GM12878 (cell line): ENCODE data around the gene IL6R. TPM values are rescaled to one million over a fixed set of nuclear protein-coding genes. Genes with fewer than 3 reads are reported as not detected.

Source experiments
- ATAC-seq: fragments of 200-7000 bp; cut with Tn5 transposase; 3 replicates; pipeline ENCODE4 v1.9.1; 2020; ENCODE audit warnings: mild to moderate bottlenecking, moderate library complexity
- BruUV-seq: library from RNA; stranded (reverse); fragments of 400-500 nt; replicated peaks from 2 replicates; lab custom pipeline; 2021; lab: Mats Ljungman, UMichigan
- CTCF ChIA-PET: fragments of 300-600 bp; sonication (Branson Sonifier 250); formaldehyde crosslinking; extraction: SDS; loops from one replicate; lab custom pipeline; 2021; ENCODE audit warnings: inconsistent platforms; lab: Yijun Ruan, JAX
- POLR2A ChIA-PET: fragments of 350-600 bp; formaldehyde crosslinking; extraction: SDS; loops from one replicate; lab custom pipeline; 2021; ENCODE audit warnings: inconsistent platforms; lab: Charles Lee
- RAD21 ChIA-PET: fragments of 300-600 bp; sonication (Branson Sonifier 250); formaldehyde crosslinking; loops from one replicate; lab custom pipeline; 2023; ENCODE audit warnings: antibody characterized with exemption; ENCODE audit not compliant: unreplicated experiment; lab: Charles Lee
- SMC1A ChIA-PET: fragments of 300-600 bp; sonication (Branson Sonifier 250); formaldehyde crosslinking; loops from one replicate; lab custom pipeline; 2023; ENCODE audit not compliant: unreplicated experiment, uncharacterized antibody; lab: Charles Lee
- DNase-seq: peaks from one replicate; pipeline ENCODE4 v3.0.0-alpha.2; 2011; ENCODE audit warnings: low read depth, low spot score
- FAIRE-seq: peaks from 3 replicates; lab custom pipeline; 2011; peaks lifted over from hg19 to GRCh38; lab: Jason Lieb, UNC
- H2AFZ ChIP-seq: 2 replicates; pipeline ENCODE4 v1.6.0; 2011; ENCODE audit warnings: low read depth, low read length, control low read depth; ENCODE audit not compliant: control insufficient read depth
- H3K27ac ChIP-seq: 2 replicates; pipeline ENCODE4 v1.5.1; 2011; ENCODE audit warnings: control low read depth; ENCODE audit not compliant: control insufficient read depth, insufficient read depth
- H3K27me3 ChIP-seq, 2 experiments: replicated peaks in 1 of 2; 2 replicates each; pipeline versions ENCODE4 v1.6.0 to v1.6.1; 2011; ENCODE audit warnings: low read length in 1 of 2; ENCODE audit not compliant: control insufficient read depth in 2 of 2, insufficient read depth in 2 of 2
- H3K36me3 ChIP-seq, 2 experiments: 2 replicates each; pipeline ENCODE4 v1.5.1; 2011; ENCODE audit warnings: low read length in 1 of 2; ENCODE audit not compliant: control insufficient read depth in 2 of 2, insufficient read depth in 2 of 2
- H3K4me1 ChIP-seq: 2 replicates; pipeline ENCODE4 v1.6.1; 2011; ENCODE audit warnings: mild to moderate bottlenecking, low read length, moderate library complexity, mixed read lengths; ENCODE audit not compliant: control insufficient read depth, insufficient read depth
- H3K4me2 ChIP-seq: 2 replicates; pipeline ENCODE4 v1.6.0; 2011; ENCODE audit warnings: control low read depth; ENCODE audit not compliant: control insufficient read depth, insufficient read depth
- H3K4me3 ChIP-seq: fragments of 200-600 bp; sonication (generic); 2 replicates; pipeline ENCODE4 v1.5.1; 2016
- H3K79me2 ChIP-seq: 2 replicates; pipeline ENCODE4 v1.6.0; 2011; ENCODE audit warnings: low read length; ENCODE audit not compliant: control insufficient read depth, insufficient read depth
- H3K9ac ChIP-seq: 2 replicates; pipeline ENCODE4 v1.8.0; 2011; ENCODE audit warnings: low read length, control low read depth, mixed read lengths; ENCODE audit not compliant: control insufficient read depth, insufficient read depth
- H3K9me3 ChIP-seq: replicated peaks from 3 replicates; pipeline ENCODE4 v1.5.1; 2011; ENCODE audit warnings: mild to moderate bottlenecking, low read length; ENCODE audit not compliant: control insufficient read depth, insufficient read depth
- H4K20me1 ChIP-seq: 2 replicates; pipeline ENCODE4 v1.6.0; 2011; ENCODE audit not compliant: control insufficient read depth, insufficient read depth
- ATF7 ChIP-seq: fragments of 450-650 bp; IDR thresholded peaks from 2 replicates; pipeline ENCODE4 v1.6.1; 2016; ENCODE audit warnings: low read depth, mild to moderate bottlenecking
- EED ChIP-seq: sonication (generic); IDR thresholded peaks from 2 replicates; pipeline ENCODE4 v1.6.1; 2016; ENCODE audit warnings: antibody characterized with exemption, low read depth
- FOXM1 ChIP-seq: IDR thresholded peaks from 2 replicates; pipeline ENCODE4 v1.6.1; 2012; ENCODE audit warnings: low read depth, mild to moderate bottlenecking, inconsistent platforms, low read length, moderate library complexity
- HCFC1 ChIP-seq: fragments of 150-350 bp; IDR thresholded peaks from 2 replicates; pipeline ENCODE4 v1.6.1; 2014; ENCODE audit warnings: low read length
- JUNB ChIP-seq: IDR thresholded peaks from 2 replicates; pipeline ENCODE4 v1.6.1; 2016; ENCODE audit warnings: antibody characterized with exemption, mild to moderate bottlenecking
- KDM1A ChIP-seq: fragments of 200-600 bp; sonication (generic); IDR thresholded peaks from 2 replicates; pipeline ENCODE4 v1.6.1; 2016; ENCODE audit warnings: borderline replicate concordance
- NR2C1 ChIP-seq: fragments of 450-650 bp; IDR thresholded peaks from 2 replicates; pipeline ENCODE4 v1.6.1; 2017; ENCODE audit warnings: antibody characterized with exemption, mild to moderate bottlenecking, moderate library complexity
- NR2F1 ChIP-seq: fragments of 450-650 bp; conservative IDR thresholded peaks from 2 replicates; pipeline ENCODE4 v1.6.1; 2017; ENCODE audit warnings: mild to moderate bottlenecking
- RAD21 ChIP-seq: IDR thresholded peaks from 2 replicates; pipeline ENCODE4 v1.6.1; 2011; ENCODE audit warnings: mild to moderate bottlenecking, low read depth, low read length, moderate library complexity; ENCODE audit not compliant: insufficient read depth
- SMARCA5 ChIP-seq: fragments of 450-650 bp; IDR thresholded peaks from 2 replicates; pipeline ENCODE4 v1.6.1; 2017; ENCODE audit warnings: mild to moderate bottlenecking
- WGBS: methylation state at CpG from one replicate; pipeline ENCODE4 v1.1.6; 2016; ENCODE audit warnings: low lambda C conversion rate; ENCODE audit not compliant: insufficient replicate concordance, insufficient coverage; ENCODE audit errors: missing lambda C conversion rate; 5-methylcytosine and 5-hydroxymethylcytosine counted together
- in situ Hi-C: fragments of 300-500 bp; cut with MboI; formaldehyde crosslinking; loops from 9 replicates; pipeline ENCODE4 v1.14.3; 2018; ENCODE audit warnings: mixed read lengths
- intact Hi-C: fragments of 100-400 bp; cut with micrococcal nuclease; formaldehyde crosslinking; loops from one replicate; pipeline ENCODE4 v1.14.2; 2022; ENCODE audit not compliant: unreplicated experiment
- polyA plus RNA-seq, 11 experiments: library from polyadenylated mRNA; depleted of rRNA in 4 of 11; unstranded in 6 of 11; stranded (reverse) in 5 of 11; fragments of >200 nt; fragmentation: Nextera tagmentation in 4 of 11; fragmentation: Illumina TruSeq in 1 of 11; extraction: Ambion mirVana in 4 of 11; extraction: Trizol in 1 of 11; gene quantifications; 1 replicate in 1 of 11; 2 replicates in 10 of 11; pipeline versions ENCODE4 v1.2.1 to v1.2.3, GENCODE V29; 2011 to 2016; ENCODE audit warnings: inconsistent platforms in 2 of 11, missing spikeins in 2 of 11, low read depth in 1 of 11
- total RNA-seq, 4 experiments: library from RNA; depleted of rRNA in 3 of 4; stranded (reverse); fragments of >200 nt in 3 of 4; fragmentation: Illumina TruSeq in 1 of 4; extraction: Trizol in 1 of 4; gene quantifications; 2 replicates each; pipeline versions ENCODE4 v1.2.1 to v1.2.3, GENCODE V29; 2013 to 2021

Gene IL6R
- total and polyA plus RNA-seq, 10 of the 15 experiments (the other 5 are each of a cell fraction or from before 2014, with no cell fraction given) = 1.9 to 43.4 (median 17.5) TPM

DNA sequence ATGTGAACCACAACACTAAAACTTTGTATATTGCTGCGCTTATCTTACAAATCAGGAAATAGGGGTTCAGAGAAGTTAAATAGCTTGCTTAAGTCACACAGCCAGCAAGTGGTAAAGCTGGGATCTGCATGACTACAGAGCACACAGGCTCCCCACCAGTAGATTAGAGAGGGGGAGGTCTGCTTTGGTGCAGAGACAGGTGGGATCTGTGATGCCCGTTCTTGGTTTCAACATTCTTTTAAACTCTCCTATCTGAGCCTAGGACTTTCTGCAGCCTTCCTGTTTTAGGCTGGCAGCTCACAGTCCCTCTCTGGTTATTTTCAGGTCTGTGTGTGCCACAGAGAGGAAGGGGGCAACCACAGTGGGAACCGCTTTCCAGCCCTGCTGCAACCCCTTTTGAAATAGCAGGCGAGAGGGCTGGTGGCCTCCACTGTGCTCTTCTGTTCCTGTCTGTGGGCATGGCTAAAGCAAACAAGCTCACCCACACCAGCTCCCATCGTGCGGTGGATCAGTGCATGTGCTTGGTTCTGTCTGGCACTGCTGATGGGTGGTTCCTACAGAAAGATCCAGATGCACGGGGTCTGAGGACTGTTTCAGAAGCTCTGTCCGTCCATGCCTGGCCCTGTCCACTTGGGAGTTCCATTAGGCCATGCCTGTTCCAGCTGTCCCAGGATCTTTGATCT lies 1.7 kb upstream of the IL6R start:
- Histone ChIP-seq H3K79me2 (peaks cover 6% of the 10 kb centered on the region), H3K4me2 (no peak overlapping the region), H3K36me3 (no peaks in the 10 kb centered on the region), H3K4me3 (no peak overlapping the region), H4K20me1 (no peaks in the 10 kb centered on the region), H3K9me3 (no peaks in the 10 kb centered on the region), H3K9ac (no peak overlapping the region), H3K4me1 (peaks cover 50% of the 10 kb centered on the region), H3K27me3 (no peaks in the 10 kb centered on the region), H2AFZ (no peak overlapping the region), H3K27ac (no peak overlapping the region)
- FAIRE-seq (no peak), ATAC-seq (no peak), DNase-seq (no peak)
- no TSS peak for BruUV-seq
- in situ Hi-C loops = no loop called here
- ChIA-PET CTCF (interaction anchor here (0.6 to 2.0 kb wide), 24 partner anchors 11 to 433 kb away, joined by 3 to 15 read pairs (median 4); no protein-coding TSS in a partner anchor), SMC1A (interaction anchor here (0.8 to 6.8 kb wide), 16 partner anchors 13 to 143 kb away, joined by 3 to 55 read pairs (median 5); no protein-coding TSS in a partner anchor), POLR2A (interaction anchor here (0.5 to 1.7 kb wide), 4 partner anchors 13 to 536 kb away, joined by 3 to 9 read pairs (median 7); no protein-coding TSS in a partner anchor), RAD21 (interaction anchor here (0.6 to 2.7 kb wide), 18 partner anchors 12 to 540 kb away, joined by 3 to 19 read pairs (median 4); no protein-coding TSS in a partner anchor)
- TF ChIP-seq SMARCA5 = 0 out of 2 replicates have a peak, but pooled peaks have one; percentile 35
- no peak for TF ChIP-seq NR2F1
- TF ChIP-seq EED = 0 out of 2 replicates have a peak, but pooled peaks have one; percentile 27
- no peak for TF ChIP-seq HCFC1
- 27% methylated on average over 8 of the region's 8 CpGs for WGBS
- intact Hi-C loops = no loop called here

DNA sequence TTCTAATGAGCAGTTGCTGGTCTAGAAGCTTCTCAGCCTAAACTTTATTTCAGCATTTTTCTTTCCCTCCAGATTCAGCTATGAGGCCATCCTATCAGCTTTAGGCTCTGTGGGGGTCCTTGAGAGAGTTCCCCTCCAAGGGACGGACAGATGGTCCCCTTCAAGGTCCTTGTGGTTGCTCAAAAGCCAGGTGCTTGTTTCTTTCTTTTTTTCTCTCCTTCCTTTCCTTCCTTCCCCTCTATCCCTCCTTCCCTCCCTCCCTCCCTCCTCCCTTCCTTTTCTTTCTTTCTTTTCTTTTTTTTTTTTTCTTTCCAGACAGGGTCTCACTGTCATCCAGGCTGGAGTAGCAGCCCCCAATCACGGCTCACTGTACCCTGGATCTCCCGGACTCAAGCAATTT lies 1.2 kb upstream of the IL6R start:
- in situ Hi-C loops = no loop called here
- no peaks in the 10 kb centered on the region for H3K9me3 ChIP-seq
- H3K4me2 ChIP-seq = no peak overlapping the region
- intact Hi-C loops = no loop called here
- no peak for TF ChIP-seq FOXM1
- no peak for TF ChIP-seq NR2C1
- no peak for TF ChIP-seq ATF7
- TF ChIP-seq JUNB = no peak
- no peak for TF ChIP-seq RAD21
- TF ChIP-seq KDM1A = no peak
- WGBS = 89% methylated on average over 3 of the region's 3 CpGs
- CTCF ChIA-PET = interaction anchor here (0.6 to 2.0 kb wide), 23 partner anchors 11 to 434 kb away, joined by 3 to 15 read pairs (median 4); no protein-coding TSS in a partner anchor
- H3K4me3 ChIP-seq = no peak overlapping the region
- peaks cover 8% of the 10 kb centered on the region for H3K79me2 ChIP-seq
- H2AFZ ChIP-seq = no peak overlapping the region
- H3K27ac ChIP-seq = no peak overlapping the region
- FAIRE-seq (no peak), ATAC-seq (no peak), DNase-seq (no peak)
- peaks cover 56% of the 10 kb centered on the region for H3K4me1 ChIP-seq
- BruUV-seq = no TSS peak
- H3K27me3 ChIP-seq = no peaks in the 10 kb centered on the region
- RAD21 ChIA-PET = interaction anchor here (0.6 to 2.7 kb wide), 15 partner anchors 13 to 540 kb away, joined by 3 to 19 read pairs (median 4); no protein-coding TSS in a partner anchor
- H3K36me3 ChIP-seq = no peaks in the 10 kb centered on the region
- POLR2A ChIA-PET = interaction anchor here (0.6 to 1.7 kb wide), 4 partner anchors 13 to 600 kb away, joined by 5 to 9 read pairs (median 7); no protein-coding TSS in a partner anchor
- SMC1A ChIA-PET = interaction anchor here (0.7 to 6.8 kb wide), 16 partner anchors 13 to 143 kb away, joined by 3 to 55 read pairs (median 4); no protein-coding TSS in a partner anchor
- no peaks in the 10 kb centered on the region for H4K20me1 ChIP-seq
- no peak overlapping the region for H3K9ac ChIP-seq
